Measurements from ENCODE around the gene TAS1R3.
"Not testable (repeated sequence)": the region's sequence is repeated elsewhere in the genome, so short reads cannot be mapped to it uniquely, and the experiment has no call there.

Gene TAS1R3

GRCh38 chr1:1309251-1310108 lies 21.6 kb upstream of the TAS1R3 start:
- no peak for DNase-seq (ENCODE audit: low read depth in 2 of 2)

DNA sequence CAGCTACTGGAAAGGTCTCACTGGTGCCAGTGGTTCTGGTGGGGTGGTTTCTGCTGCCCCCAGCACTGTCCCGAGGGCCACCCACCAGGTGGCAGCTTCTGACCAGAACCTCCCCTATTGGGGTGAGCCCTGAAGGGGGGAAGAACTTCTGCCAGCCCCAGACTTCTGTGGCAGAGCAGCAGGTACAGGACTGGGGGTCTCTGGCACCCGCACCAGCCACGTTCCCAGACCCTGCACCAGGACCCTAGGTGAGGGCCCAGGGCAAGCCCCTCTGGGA lies 21.0 kb upstream of the TAS1R3 start:
- DNase-seq (ENCODE audit: low read depth in 2 of 2): no peak

GRCh38 chr1:1310476-1311053 lies 20.5 kb upstream of the TAS1R3 start:
- no peak for DNase-seq (ENCODE audit: low read depth in 2 of 2)

GRCh38 chr1:1311107-1312104 lies 19.7 kb upstream of the TAS1R3 start:
- DNase-seq (ENCODE audit: low read depth in 2 of 2): no peak

DNA sequence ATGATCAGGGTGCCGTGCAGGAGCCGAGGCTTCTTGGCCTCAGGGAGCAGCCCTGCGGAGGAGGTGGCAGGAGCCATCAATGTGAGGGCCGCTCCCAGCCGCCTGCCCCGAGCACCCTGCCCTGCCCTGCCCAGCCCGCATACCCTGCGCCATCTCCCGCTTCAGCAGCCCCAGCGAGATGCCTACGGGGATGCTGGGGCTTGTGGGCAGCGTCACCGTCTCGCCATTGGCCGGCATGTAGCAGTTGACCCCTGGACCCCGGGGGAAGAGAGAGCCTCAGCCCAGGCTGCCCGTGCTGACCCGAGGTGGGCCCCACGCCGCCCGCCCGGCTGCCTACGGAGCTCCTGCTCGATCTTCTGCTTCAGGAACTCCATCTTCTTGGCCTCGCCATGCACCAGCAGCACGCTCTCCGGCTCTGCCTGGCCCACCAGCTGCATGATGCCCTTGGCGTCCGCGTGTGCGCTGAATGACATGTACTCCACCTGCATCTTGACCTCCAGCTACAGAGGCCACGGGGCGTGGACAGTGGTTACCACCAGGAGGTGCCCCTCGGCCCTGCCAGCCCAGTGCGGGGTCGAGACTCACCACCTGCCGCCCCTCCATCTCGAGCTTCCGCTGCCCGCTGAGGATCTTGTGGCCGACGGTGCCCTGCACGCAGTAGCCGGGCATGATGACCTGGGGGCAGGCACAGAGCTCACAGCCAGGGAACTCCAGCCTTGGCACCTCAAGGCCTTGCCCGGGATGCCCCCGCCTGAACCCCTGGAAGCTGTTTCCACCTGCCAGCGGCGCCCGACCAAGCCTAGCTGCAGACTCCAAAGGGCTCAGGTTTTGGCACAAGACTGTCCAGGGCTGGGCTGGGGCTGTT lies 18.4 kb upstream of the TAS1R3 start:
- DNase-seq (ENCODE audit: low read depth in 2 of 2): no peak

- DNase-seq (ENCODE audit: low read depth in 2 of 2): no peak
Measured at GRCh38 chr1:1313500-1314236, 17.4 kb upstream of the TAS1R3 start.

DNA sequence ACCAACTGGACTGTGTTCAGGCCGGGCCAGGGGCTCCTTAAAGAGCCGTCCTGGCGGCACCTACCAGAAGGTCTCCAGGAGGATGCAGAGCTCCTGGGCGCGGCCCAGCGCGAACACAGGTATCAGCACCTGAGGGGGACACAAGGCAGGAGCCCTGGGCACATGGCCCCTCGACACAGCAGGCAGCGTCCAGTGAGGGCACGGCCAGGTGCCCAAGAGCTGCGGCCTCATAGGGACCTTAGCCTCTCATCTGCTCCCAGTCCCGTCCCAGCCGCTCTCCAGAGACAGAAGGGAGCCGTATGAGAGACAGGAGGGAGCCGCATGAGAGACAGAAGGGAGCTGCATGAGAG lies 16.9 kb upstream of the TAS1R3 start:
- no peak for DNase-seq (ENCODE audit: low read depth in 2 of 2)

- DNase-seq (ENCODE audit: low read depth in 2 of 2): no peak
Measured at GRCh38 chr1:1314678-1315335, 16.3 kb upstream of the TAS1R3 start.

GRCh38 chr1:1315435-1315954 lies 15.6 kb upstream of the TAS1R3 start:
- no peak for DNase-seq (ENCODE audit: low read depth in 2 of 2)

DNA sequence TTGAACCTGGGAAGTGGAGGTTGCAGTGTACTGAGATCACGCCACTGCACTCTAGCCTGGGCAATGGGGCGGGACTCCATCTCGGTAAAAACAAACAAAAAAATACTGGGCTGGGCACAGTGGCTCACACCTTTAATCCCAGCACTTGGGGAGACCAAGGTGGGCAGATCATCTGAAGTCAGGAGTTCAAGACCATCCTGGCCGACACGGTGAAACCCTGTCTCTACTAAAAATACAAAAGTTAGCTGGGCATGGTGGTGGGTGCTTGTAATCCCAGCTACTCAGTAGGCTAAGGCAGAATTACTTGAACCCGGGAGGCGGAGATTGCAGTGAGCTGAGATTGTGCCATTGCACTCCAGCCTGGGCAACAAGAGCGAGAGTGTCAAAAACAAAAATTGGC lies 14.9 kb upstream of the TAS1R3 start:
- not testable (repeated sequence) for DNase-seq (ENCODE audit: low read depth in 2 of 2)

GRCh38 chr1:1317420-1317819 lies 13.7 kb upstream of the TAS1R3 start:
- DNase-seq (ENCODE audit: low read depth in 2 of 2): no peak

- DNase-seq (ENCODE audit: low read depth in 2 of 2): no peak
Measured at GRCh38 chr1:1318131-1318652, 12.9 kb upstream of the TAS1R3 start.

DNA sequence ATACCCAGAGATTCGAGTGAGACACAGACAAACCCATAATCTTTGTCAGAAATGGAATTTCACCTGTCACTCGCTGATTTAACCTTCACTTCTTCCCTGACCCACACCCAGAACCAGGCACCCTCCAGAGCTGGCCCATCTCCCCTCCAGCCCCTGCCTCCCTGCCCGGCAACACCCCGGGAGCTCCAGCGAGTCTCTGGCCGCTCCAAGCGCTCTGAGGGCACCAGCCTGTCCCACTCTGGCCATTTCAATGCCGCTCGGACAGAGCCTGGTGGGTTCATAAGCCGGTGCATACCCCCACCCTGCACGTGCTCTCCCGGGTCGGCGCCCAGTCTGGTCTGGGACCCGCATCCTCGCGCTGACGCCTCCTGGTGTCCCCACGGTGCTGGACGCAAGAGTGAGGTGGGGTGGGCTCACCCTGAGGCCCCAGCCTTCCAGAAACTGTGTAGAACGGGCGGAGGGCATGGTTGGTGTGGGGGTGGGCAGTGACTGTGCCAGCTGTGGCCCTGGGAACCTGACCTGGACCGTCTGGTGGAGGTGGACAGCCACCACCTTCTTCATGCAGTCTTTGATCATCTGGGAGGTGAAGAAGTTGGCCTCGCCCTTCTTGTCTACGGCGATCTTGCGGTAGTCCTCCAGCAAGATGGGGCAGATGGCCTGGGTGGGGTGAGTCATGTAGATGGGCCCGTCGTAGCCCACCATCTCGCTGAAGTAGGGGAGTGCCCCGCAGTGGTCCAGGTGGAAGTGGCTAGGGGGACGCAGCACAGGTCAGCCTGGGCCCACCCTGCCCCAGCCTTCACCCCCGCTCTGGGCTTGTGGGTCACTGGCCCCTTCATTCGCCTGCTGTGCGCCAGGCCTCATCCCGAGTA lies 12.1 kb upstream of the TAS1R3 start:
- no peak for DNase-seq (ENCODE audit: low read depth in 2 of 2)

- no peak for DNase-seq (ENCODE audit: low read depth in 2 of 2)
Measured at GRCh38 chr1:1319646-1319941, 11.5 kb upstream of the TAS1R3 start.

DNA sequence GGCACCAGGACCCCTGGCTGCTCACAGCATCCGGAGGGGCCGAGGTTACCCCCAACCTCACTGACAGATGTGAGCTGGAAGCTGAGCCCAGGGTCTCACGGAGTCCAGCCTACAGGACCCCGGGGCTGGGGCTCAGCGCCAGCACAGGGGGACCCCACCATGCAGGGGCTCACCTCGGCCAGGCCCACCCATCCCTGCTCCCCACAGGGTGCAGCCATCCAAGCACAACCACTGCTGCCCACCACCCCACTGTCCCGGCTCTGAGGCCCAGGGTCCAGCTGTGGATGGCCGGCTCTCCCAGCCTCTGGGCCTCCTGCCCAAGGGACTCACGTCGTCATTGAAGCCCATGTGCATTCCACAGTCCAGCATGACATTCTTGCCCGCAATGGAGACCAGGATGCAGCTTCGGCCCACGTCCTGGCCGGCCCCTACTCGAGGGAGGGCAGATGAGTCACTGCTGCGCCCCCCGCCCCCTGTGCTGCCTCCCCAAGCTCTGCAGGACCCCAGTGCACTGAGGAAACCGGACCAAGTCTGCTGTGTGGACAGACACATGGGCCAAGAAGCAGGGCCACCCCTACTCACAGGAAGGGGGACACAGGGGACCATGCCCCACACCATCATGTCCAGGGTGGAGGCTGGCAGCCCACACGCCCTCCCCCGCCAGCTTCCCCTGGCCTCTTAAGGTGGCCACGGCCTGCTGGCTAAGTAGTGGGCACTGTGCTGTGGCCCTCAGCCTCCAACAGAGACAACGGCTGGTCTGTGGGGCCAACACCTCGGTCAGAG lies 10.2 kb upstream of the TAS1R3 start:
- no peak for DNase-seq (ENCODE audit: low read depth in 2 of 2)

- DNase-seq (ENCODE audit: low read depth in 2 of 2): no peak
Measured at GRCh38 chr1:1321477-1321876, 9.6 kb upstream of the TAS1R3 start.

DNA sequence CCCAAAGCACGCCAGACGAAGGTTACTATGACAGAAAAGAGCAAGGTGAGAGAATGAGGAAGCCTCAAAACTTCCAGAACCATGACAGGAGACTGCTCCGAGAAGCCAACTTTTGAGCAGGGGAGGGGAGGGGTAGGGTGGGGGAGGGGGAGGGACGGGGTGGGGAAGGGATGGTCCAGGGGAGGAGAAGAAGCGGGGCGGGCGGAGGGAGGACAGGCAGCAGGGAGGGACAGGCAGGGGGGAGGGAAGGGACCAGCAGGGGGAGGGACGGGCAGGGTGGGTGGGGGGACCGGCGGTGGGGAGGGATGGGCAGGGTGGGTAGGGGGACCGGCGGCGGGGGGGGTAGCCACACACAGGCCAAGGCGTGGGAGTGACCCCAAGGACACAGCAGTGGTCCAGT lies 8.7 kb upstream of the TAS1R3 start:
- DNase-seq (ENCODE audit: low read depth in 2 of 2): no peak

DNA sequence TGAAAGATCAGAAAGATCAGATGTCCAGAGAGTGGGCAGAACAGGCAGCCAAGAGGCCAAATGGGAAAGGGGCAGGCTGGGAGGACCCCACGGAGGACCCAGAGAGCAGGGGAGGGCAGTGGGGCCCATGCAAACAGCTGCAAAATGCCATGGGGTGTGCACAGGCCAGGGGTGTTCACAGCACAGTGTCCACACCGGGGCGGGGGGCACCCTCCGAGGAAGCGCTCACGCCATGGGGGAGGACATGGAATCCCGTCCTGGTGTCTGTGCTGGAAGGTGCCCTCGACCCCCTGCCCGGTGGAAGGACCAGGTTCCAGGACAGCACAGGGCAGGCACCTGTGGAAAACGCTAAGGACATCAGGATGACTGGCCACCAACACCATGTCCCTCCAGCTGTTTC lies 8.1 kb upstream of the TAS1R3 start:
- DNase-seq (ENCODE audit: low read depth in 2 of 2): no peak

All from stimulated activated CD8-positive, alpha-beta memory T cell treated with anti-CD3 and anti-CD28 coated beads, Interleukin-2, amount 100 ng/mL, for 1 hour (primary cell).